HEK293T (cell line): ENCODE data around the gene C1orf167.

Experiments
- CTCF ChIA-PET: fragments of 350-600 bp; formaldehyde crosslinking; extraction: SDS; loops from one replicate; lab custom pipeline; 2021; ENCODE audit warnings: antibody characterized with exemption, inconsistent platforms; lab: Yijun Ruan, JAX
- POLR2A ChIA-PET: fragments of 350-600 bp; formaldehyde crosslinking; extraction: SDS; loops from one replicate; lab custom pipeline; 2020; ENCODE audit warnings: antibody characterized with exemption, inconsistent platforms; lab: Yijun Ruan, JAX
- DNase-seq: peaks from one replicate; pipeline ENCODE4 v3.0.0; 2012; ENCODE audit warnings: mixed read lengths; ENCODE audit errors: extremely low spot score
- ARNT ChIP-seq: fragments of 450-650 bp; IDR thresholded peaks from 2 replicates; pipeline ENCODE4 v1.6.1; 2017; ENCODE audit warnings: mild to moderate bottlenecking
- BHLHE40 ChIP-seq: fragments of 450-650 bp; IDR thresholded peaks from 2 replicates; pipeline ENCODE4 v1.6.1; 2016; ENCODE audit warnings: mild to moderate bottlenecking, moderate library complexity, borderline replicate concordance
- CTBP1 ChIP-seq: fragments of 450-650 bp; IDR thresholded peaks from 2 replicates; pipeline ENCODE4 v1.6.1; 2016; ENCODE audit warnings: borderline replicate concordance
- ELF4 ChIP-seq: fragments of 450-650 bp; IDR thresholded peaks from 2 replicates; pipeline ENCODE4 v1.6.1; 2017; ENCODE audit warnings: antibody characterized with exemption
- FOXA1 ChIP-seq: fragments of 450-650 bp; IDR thresholded peaks from 2 replicates; pipeline ENCODE4 v1.6.1; 2016; ENCODE audit warnings: mild to moderate bottlenecking
- FOXK2 ChIP-seq: fragments of 450-650 bp; IDR thresholded peaks from 2 replicates; pipeline ENCODE4 v1.6.1; 2016; ENCODE audit warnings: mild to moderate bottlenecking
- FOXM1 ChIP-seq: fragments of 450-650 bp; IDR thresholded peaks from 2 replicates; pipeline ENCODE4 v1.6.1; 2017; ENCODE audit warnings: mild to moderate bottlenecking, borderline replicate concordance
- HDGF ChIP-seq: fragments of 450-650 bp; IDR thresholded peaks from 2 replicates; pipeline ENCODE4 v1.6.1; 2017; ENCODE audit warnings: antibody characterized with exemption, borderline replicate concordance
- L3MBTL2 ChIP-seq: fragments of 450-650 bp; conservative IDR thresholded peaks from 2 replicates; pipeline ENCODE4 v1.6.1; 2016; ENCODE audit warnings: mild to moderate bottlenecking
- LEF1 ChIP-seq: fragments of 450-650 bp; IDR thresholded peaks from 2 replicates; pipeline ENCODE4 v1.6.1; 2017; ENCODE audit warnings: mild to moderate bottlenecking, borderline replicate concordance
- NFRKB ChIP-seq: fragments of 450-650 bp; IDR thresholded peaks from 2 replicates; pipeline ENCODE4 v1.6.1; 2016; ENCODE audit warnings: mild to moderate bottlenecking, moderate library complexity
- SP1 ChIP-seq: fragments of 450-650 bp; IDR thresholded peaks from 2 replicates; pipeline ENCODE4 v1.6.1; 2017
- SUZ12 ChIP-seq: fragments of 450-650 bp; IDR thresholded peaks from 2 replicates; pipeline ENCODE4 v1.6.1; 2016; ENCODE audit warnings: mild to moderate bottlenecking
- TARDBP ChIP-seq: fragments of 450-650 bp; IDR thresholded peaks from 2 replicates; pipeline ENCODE4 v1.6.1; 2016
- ZNF384 ChIP-seq: fragments of 450-650 bp; IDR thresholded peaks from 2 replicates; pipeline ENCODE4 v1.6.1; 2016
- TF ChIP-seq, protein P1 (sequence below): fragments of 450-650 bp; IDR thresholded peaks from 2 replicates; pipeline ENCODE4 v1.6.1; 2016

C1orf167 gene

DNA sequence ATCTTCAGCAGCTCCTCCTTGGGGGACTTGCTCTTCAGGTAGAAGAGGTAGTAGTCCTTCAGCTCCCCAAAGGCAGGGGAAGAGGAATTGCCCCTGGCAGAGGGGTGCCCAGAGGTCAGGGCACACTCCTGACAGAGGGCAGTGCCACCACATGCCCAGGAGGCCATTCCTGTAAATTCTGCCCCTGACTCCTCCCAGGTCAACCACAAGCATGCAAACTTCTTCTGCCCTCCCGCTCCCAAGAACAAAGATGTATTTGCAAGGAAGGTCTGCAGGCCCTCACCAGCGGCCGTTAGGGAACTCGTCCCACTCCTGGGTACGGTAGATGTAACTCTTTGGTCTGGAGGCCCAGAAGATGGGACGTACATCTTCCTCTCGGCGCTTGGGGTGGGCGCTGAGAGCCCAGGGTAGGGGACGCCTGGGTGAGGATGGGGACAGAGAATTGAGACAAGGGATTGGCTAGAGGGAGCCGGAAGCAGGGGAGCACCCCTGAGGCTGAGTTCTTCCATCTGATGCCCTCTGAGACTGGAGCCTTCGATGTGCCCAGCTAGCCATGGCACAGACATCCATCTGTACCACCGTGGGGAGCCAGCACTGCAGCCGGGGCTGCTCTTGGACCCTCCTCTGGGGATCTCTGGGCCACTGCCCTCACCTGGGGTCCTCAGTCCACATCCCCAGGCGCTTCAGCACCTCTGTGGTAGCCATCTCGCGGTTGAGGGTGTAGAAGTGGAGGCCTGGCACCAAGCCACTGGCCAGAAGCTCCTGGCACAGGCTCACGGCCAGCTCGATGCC is 32.6 kb downstream of the C1orf167 start:
- TF ChIP-seq CTBP1: no peak
- no peak for TF ChIP-seq L3MBTL2
- TF ChIP-seq SUZ12: no peak
- no peak for TF ChIP-seq HDGF
- TF ChIP-seq NFRKB: no peak
- no peak for TF ChIP-seq TARDBP
- TF ChIP-seq BHLHE40: no peak
- no peak for TF ChIP-seq SP1
- TF ChIP-seq, protein P1, sequence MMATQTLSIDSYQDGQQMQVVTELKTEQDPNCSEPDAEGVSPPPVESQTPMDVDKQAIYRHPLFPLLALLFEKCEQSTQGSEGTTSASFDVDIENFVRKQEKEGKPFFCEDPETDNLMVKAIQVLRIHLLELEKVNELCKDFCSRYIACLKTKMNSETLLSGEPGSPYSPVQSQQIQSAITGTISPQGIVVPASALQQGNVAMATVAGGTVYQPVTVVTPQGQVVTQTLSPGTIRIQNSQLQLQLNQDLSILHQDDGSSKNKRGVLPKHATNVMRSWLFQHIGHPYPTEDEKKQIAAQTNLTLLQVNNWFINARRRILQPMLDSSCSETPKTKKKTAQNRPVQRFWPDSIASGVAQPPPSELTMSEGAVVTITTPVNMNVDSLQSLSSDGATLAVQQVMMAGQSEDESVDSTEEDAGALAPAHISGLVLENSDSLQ: no peak
- TF ChIP-seq FOXK2: no peak
- TF ChIP-seq ELF4: no peak
- TF ChIP-seq FOXA1: no peak
- no peak for TF ChIP-seq ZNF384
- no peak for TF ChIP-seq LEF1
- no peak for TF ChIP-seq FOXM1
- no peak for TF ChIP-seq ARNT
- POLR2A ChIA-PET: interaction anchor here (0.9 kb wide), 1 partner anchor 11 kb away, joined by 4 read pairs; the partner anchor contains the start of genes CLCN6 and MTHFR
- no peak for DNase-seq
- CTCF ChIA-PET: interaction anchor here (0.5 kb wide), 1 partner anchor 8 kb away, joined by 4 read pairs; no protein-coding TSS in a partner anchor

DNA sequence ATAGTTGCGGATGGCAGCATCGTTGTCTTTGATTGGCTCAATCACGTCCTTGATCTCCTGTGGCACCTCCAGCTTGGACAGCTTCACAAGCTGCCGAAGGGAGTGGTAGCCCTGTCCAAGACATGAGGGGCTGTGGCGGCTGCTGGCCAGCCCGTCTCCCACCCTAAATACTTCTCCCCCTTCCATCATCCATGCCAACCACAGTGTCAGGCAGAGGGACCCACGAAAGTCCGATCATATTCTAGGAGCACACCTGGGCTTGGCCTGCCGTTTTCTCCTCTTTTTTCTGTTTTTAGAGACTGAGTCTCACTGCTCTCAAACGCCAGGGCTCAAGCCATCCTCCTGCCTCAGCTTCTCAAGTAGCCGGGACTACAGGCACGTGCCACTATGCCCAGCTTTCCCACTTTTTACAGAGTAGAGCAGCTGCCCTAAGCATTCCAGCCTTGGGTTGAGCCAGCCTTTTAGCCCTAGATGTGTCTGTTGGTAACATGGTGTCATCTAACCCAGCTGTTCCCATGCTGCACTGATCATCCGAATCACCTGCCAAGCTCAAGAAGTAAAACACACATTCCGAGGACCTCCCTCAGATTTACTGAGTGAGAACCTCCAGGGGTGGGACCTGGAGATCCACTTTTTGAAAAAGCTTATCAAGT is 33.4 kb downstream of the C1orf167 start:
- ChIA-PET CTCF (interaction anchor here (0.5 to 2.3 kb wide), 2 partner anchors 9 to 10 kb away, joined by 4 to 6 read pairs; no protein-coding TSS in a partner anchor), POLR2A (interaction anchor here (0.9 kb wide), 1 partner anchor 11 kb away, joined by 4 read pairs; the partner anchor contains the start of genes CLCN6 and MTHFR)
- TF ChIP-seq FOXK2 (no peak), ZNF384 (no peak), SUZ12 (no peak)
- no peak for DNase-seq

DNA sequence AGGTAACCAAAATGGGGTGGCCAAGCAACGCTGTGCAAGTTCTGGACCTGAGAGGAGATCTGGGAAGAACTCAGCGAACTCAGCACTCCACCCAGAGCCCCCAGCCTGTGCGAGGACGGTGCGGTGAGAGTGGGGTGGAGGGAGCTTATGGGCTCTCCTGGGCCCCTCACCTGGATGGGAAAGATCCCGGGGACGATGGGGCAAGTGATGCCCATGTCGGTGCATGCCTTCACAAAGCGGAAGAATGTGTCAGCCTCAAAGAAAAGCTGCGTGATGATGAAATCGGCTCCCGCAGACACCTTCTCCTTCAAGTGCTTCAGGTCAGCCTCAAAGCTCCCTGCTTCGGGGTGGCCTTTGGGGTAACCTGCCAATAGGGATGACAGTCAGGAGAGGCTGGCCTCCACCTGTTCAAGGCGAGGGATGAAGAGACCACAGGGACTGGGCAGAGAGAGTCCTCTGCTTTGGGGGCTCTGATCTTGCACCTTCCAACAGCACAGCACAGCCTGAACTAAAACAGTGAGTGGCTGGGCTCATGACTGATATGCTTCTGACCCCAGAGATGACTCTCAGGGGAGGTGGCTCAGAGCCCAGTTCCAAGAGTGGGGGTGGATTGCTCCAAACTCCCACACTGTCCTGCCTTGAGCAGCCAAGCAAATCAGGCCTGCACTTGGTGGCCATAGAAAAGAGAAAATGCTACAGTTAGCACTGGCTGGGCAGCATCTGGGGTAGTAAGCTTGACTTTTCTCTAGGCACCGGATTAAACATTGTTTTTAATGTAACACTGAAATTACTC is 34.2 kb downstream of the C1orf167 start:
- no peak for DNase-seq
- ChIA-PET CTCF (interaction anchor here (2.3 kb wide), 1 partner anchor 11 kb away, joined by 6 read pairs; no protein-coding TSS in a partner anchor), POLR2A (no interaction called here)
- TF ChIP-seq TARDBP (no peak), SP1 (no peak), FOXM1 (no peak), ELF4 (no peak), NFRKB (no peak), ZNF384 (no peak), L3MBTL2 (no peak), FOXA1 (no peak)
- TF ChIP-seq, protein P1: no peak

DNA sequence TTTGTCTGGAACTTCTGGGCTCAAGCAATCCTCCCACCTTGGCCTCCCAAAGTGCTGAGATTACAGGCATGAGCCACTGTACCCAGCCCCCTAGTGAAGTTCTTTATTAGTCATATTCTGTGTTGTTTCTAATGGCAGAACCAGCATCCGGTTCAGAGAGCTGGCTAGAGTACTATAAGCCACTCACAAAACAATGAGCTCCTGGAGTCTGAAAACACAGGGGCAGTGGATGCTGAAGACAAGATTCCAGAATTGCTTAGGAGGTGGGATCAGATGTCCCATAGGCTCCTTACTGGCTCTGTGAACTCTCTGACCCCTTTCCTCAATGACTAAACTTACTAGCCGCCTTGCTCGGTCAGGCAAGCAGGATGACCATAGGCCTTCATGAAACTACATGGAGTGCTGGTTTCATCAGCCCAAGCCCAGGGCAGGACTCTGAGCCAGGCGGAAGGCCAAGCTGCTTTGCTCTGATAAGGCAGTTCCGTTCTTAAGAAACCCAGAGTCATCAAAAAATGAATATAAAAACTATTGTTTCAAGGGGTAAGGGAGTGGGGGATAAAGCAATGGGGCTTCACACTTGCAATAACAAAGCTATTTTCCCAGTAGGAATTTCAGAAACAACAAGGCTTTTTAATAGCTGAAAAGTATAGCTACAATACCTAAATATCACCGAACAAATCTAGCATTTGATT is 35.7 kb downstream of the C1orf167 start:
- no peak for DNase-seq
- ChIA-PET POLR2A (interaction anchor here (0.9 to 1.3 kb wide), 3 partner anchors 8 to 110 kb away, joined by 3 to 4 read pairs (median 4); partner anchors contain the start of genes CLCN6 and MTHFR), CTCF (interaction anchor here (2.3 kb wide), 1 partner anchor 12 kb away, joined by 6 read pairs; no protein-coding TSS in a partner anchor)
- TF ChIP-seq ELF4: no peak
- TF ChIP-seq L3MBTL2: no peak
- no peak for TF ChIP-seq CTBP1
- no peak for TF ChIP-seq NFRKB
- TF ChIP-seq SUZ12: no peak
- TF ChIP-seq FOXK2: no peak
- no peak for TF ChIP-seq SP1
- TF ChIP-seq FOXA1: no peak
- no peak for TF ChIP-seq ARNT
- no peak for TF ChIP-seq LEF1
- no peak for TF ChIP-seq HDGF
- TF ChIP-seq, protein P1: no peak
- TF ChIP-seq BHLHE40: no peak
- no peak for TF ChIP-seq TARDBP
- no peak for TF ChIP-seq ZNF384
- no peak for TF ChIP-seq FOXM1

DNA sequence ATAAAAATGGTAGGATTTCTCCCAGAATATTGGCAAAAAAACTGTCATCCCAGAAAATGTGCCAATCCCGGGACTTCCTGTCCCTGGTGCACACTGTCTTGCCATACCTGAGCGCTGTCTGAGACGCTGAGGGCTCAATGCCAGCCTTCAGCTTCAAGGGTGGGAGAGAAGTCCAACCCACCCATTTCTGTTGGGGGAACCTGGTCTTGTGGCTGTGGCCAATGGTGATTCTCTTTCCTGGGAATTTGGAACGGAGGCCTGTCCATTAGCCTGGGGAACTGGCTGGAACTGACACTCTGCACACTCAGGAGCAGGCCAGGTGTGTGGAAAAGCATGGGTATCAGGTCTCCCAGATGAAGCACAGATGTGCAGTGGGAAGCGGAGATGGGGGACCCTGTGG is 37.1 kb downstream of the C1orf167 start:
- no peak for DNase-seq
- CTCF ChIA-PET: no interaction called here
- no peak for TF ChIP-seq ARNT
- no peak for TF ChIP-seq LEF1
- no peak for TF ChIP-seq SP1
- no peak for TF ChIP-seq SUZ12
- no peak for TF ChIP-seq BHLHE40
- no peak for TF ChIP-seq FOXA1
- no peak for TF ChIP-seq ZNF384
- TF ChIP-seq NFRKB: no peak
- TF ChIP-seq L3MBTL2: no peak
- no peak for TF ChIP-seq CTBP1
- no peak for TF ChIP-seq FOXM1
- TF ChIP-seq TARDBP: no peak
- POLR2A ChIA-PET: no interaction called here
